ENCODE measurements around the gene ESR2.
"Not testable (repeated sequence)": the region's sequence is repeated elsewhere in the genome, so short reads cannot be mapped to it uniquely, and the experiment has no call there.

Gene ESR2

GRCh38 chr14:64194404-64194803, 99.8 kb downstream of the ESR2 start:
- no peak for DNase-seq

- DNase-seq, result no peak
Measured at GRCh38 chr14:64193821-64194220, 100.3 kb downstream of the ESR2 start.

GRCh38 chr14:64191756-64192155, 102.4 kb downstream of the ESR2 start:
- no peak for DNase-seq

GRCh38 chr14:64190974-64191502, 103.1 kb downstream of the ESR2 start:
- DNase-seq, result no peak

- DNase-seq, result no peak
Measured at GRCh38 chr14:64187331-64187730, 106.8 kb downstream of the ESR2 start.

- no peak for DNase-seq
Measured at GRCh38 chr14:64186231-64187129, 107.7 kb downstream of the ESR2 start.

GRCh38 chr14:64185184-64185583, 109.0 kb downstream of the ESR2 start:
- DNase-seq, result no peak

GRCh38 chr14:64184103-64184729, 110.0 kb downstream of the ESR2 start:
- no peak for DNase-seq

GRCh38 chr14:64182908-64183307, 111.3 kb downstream of the ESR2 start:
- not testable (repeated sequence) for DNase-seq

- DNase-seq, result no peak
Measured at GRCh38 chr14:64178814-64179213, 115.4 kb downstream of the ESR2 start.

- DNase-seq, result no peak
Measured at GRCh38 chr14:64176330-64176729, 117.8 kb downstream of the ESR2 start.

GRCh38 chr14:64174922-64175782, 119.0 kb downstream of the ESR2 start:
- no peak for DNase-seq

GRCh38 chr14:64170181-64170580, 124.0 kb downstream of the ESR2 start:
- no peak for DNase-seq

- no peak for DNase-seq
Measured at GRCh38 chr14:64159588-64159987, 134.6 kb downstream of the ESR2 start.

- DNase-seq, result no peak
Measured at GRCh38 chr14:64158608-64159007, 135.6 kb downstream of the ESR2 start.

GRCh38 chr14:64149921-64150320, 144.2 kb downstream of the ESR2 start:
- no peak for DNase-seq

GRCh38 chr14:64147126-64147790, 146.9 kb downstream of the ESR2 start:
- DNase-seq, result no peak

GRCh38 chr14:64137657-64138290, 156.4 kb downstream of the ESR2 start:
- no peak for DNase-seq

- DNase-seq, result no peak
Measured at GRCh38 chr14:64126548-64126947, 167.6 kb downstream of the ESR2 start.

GRCh38 chr14:64125270-64125669, 168.9 kb downstream of the ESR2 start:
- no peak for DNase-seq

GRCh38 chr14:64123241-64123822, 170.8 kb downstream of the ESR2 start:
- DNase-seq, result no peak

GRCh38 chr14:64119980-64120379, 174.2 kb downstream of the ESR2 start:
- no peak for DNase-seq

Measured in suppressor macrophage treated with lipopolysaccharide for 4 hours (primary cell).